HG02571 (cell line): ENCODE data around the gene KRT2.

Experiments used
- ATAC-seq: cut with Tn5 transposase; IDR thresholded peaks from one replicate; pipeline ENCODE4 v1.9.1; 2021; ENCODE audit warnings: mild to moderate bottlenecking, moderate library complexity; ENCODE audit not compliant: unreplicated experiment

The KRT2 gene

DNA sequence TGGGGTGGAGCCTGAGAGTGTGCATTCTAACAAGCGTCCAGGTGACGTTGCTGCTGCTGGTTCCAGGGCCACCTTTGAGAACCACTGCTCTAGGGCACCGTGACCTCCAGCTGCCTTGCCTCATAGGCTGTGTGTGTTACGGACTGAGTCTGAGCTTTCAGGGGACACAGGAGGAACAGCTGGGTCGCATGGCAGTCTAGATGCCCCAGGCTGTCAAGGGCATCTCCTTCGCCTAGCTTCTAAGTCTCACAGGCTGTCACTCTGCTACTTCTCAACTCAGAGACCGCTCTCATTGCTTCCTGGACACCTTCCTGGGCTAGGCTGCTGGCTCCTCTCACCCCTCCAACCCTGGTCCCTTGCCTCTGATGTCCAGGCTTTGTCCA is 34.6 kb downstream of the KRT2 start:
- ATAC-seq = no peak

DNA sequence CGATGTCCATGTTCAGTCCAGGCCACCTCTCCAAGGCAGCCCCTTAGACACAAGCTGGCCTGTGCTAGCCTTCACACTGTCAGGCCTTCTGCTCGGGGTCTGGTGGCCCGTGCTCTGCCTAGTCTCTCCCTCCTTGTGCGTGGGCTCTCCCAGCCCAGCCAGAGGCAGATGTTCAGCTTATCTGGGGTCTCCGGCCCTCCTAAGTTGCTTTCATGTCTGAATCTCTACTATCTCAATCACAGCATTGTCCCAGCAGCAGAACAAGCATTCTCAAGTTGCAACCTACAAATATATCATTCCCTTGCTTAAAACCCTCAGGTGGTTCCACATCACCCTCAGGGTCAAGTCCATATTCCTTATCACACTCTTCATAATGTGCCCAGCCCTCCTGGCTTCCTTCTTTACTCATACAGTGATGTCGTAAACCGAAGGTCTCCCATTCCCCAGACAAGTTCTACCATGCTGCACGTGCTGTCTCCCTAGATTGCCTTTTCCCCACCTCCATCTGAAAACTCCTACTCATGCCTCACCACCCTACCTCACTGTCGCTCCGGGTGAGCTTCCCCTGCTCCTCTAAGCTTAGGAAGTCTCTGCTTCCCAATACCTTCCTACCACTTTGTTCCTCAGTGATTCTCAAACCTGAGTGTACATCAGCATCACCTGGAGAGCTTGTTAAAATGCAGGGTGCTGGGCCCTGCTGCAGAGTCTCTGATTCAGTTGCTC is 35.2 kb downstream of the KRT2 start:
- no peak for ATAC-seq

DNA sequence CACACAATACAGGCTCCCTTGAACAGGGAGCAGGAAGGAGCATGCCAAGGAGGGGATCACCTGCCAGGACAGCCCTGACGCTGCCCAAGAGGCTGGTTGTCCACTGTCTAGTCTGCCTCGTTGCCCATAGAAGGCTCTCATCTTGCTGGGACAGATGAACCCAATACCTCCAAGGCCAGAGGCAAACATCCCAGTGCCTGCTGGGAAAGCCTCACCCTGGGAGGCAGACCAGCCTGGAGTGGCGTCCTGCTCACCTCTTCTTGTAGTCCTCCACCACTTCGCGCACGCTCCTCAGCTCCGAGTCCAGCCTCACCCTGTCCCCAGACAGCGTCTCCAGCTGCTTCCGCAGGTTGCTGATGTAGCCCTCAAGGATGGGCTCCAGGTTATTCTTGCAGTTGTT is 36.1 kb downstream of the KRT2 start:
- no peak for ATAC-seq

DNA sequence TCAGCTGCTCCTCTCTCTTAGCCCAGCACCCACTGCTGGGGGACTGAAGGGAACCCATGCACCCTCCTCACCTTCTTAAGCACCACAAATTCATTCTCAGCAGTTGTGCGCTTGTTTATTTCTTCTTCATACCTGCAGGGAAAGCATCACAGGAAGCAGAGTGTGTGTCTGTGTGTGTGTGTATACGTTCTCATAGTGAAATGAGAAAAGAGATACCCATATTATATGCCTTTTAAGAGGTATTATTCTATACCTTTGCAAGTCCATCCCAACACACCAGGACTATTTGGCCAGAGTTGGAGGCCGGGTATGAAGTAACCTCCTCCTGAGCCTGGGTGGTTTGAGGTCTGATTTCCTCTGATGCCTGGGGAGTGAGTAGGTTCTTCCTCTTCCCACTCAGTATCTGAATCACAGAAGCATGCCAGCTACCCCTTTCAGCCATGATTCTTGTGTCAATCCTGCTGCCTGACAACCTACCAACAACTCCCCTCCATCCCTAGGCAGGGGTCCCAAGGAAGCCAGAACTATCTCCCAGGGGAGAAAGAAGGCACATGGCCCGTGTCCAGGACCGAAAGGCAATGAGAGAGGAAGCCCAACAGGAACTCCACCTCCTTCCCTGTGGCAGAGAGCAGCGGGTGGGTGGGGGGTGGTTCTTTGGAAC is 36.7 kb downstream of the KRT2 start:
- ATAC-seq = no peak

DNA sequence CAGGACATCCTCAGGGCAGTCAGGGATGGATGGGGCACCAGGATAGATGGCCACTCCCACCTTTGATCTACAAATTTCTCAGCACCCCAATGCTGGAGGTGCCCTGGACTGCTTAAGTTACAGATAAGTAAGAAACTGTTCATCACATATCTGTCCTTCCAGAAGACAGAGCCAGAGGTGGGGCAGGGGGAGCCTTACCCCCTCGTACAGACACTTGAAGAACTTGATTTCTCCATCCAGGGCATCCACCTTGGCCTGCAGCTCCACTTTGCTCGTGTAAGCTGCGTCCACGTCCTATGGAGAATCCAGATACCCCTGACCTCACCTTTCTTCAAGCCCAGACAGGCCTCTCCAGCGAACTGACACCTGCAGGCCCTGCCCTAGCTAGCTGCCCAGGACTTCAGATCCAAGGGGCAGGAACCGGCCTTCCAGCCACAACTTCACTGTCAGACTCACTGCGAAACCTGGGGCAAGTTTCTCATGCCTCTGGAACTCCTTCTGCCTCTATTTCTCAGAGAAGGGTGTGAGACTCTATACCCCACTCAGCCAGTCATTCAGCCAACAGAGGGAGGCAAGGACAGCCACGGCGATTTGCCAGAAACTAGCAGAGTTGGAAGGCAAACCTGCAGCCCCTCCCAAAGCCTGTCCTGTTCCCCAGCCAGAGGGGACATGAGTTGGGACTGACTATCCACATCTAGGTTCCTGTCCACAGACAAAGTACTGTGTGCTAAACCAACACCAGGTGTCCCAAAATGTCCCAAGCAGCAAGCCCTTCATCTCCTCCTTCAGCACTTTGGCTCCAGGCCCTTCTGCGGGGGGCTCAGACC is 37.4 kb downstream of the KRT2 start:
- ATAC-seq = no peak

DNA sequence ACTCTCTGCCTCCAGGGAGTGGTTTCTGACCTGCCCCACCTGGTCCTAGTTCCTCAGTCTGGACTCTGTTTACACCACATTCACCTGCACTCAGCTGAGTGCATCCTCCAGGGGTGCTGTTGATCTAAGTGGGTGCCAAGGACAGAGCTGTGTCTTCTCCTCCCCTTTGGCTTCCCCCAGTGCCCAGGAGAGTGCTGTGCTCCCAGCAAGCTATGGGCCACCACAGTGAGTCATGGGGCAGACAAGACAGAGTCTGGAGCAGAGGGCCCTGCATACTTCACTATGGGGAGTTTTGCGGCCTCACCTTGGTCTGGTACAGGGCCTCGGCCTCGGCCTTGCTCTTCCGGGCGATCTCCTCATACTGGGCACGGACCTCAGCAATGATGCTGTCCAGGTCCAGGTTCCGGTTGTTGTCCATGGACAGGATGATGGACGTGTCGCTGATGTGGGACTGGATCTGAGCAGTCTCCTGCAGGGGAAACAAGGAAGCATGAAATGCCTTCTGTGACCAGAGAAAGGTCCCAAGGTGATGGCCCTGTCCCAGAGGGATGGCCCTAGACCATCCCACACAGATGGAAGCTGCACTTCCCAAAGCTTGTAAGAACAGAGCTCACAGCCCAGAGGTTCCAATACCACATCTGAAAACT is 38.5 kb downstream of the KRT2 start:
- no peak for ATAC-seq

DNA sequence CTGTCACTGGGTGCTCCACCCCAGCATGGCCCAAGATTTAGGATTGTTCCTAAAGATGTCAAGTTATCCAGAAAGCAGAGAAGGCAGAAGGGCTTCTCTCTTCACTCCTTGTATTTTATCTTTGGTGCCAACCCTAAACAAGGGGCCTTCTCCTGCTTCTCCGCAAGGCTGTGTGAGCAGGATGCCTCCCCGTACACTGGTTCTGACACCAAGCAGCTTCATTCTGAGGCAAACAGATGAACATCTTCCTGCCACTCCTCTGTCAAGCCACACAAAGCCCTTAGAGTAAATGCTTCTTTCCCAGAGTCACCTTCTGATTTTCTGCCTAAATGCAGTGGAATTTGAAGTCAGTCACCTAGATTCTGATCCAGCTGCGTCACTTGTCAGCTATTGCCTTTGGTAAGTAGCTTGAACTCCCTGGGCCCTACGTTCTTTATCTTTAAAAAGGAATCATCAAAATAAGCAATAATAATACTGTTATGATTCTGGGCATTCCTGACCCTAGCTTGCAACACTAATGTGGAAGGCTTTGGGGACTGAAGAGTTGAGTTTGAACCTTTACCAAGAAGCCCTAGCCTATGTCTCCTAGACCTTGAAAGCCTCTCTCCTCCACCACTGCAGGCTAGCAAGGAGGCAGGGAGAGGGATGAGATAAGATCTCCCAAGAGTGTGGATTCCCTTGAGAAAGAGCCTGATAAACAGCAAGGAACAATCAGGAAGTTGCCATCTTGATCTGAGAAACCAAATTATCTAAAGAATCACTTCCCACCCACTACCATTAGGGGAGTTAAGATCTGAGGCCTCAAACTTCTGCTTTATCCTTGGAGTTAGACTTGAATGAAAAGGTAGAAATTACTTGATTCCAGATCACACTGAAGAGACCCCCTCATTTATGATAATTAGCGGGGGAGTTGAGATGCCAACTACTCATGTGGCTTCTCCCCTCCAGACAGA is 39.3 kb downstream of the KRT2 start:
- no peak for ATAC-seq

DNA sequence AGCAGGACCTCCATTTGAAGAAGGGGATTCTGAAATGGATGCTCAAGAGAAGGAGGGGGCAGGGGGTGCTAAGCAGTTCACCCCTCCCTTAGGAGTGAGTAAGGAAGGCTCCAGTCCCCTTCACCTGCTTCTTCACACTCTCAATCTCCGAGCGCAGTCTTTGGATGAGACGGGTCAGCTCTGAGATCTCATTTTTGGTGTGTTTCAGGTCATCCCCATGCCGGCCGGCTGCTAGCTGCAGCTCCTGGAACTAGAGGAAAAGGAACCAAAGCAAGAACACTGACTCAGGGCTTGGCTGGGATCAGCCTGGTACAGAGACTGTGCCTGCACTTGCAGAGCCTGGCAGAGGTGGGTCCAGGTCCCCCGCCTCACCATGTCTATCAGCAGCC is 40.9 kb downstream of the KRT2 start:
- ATAC-seq = no peak

DNA sequence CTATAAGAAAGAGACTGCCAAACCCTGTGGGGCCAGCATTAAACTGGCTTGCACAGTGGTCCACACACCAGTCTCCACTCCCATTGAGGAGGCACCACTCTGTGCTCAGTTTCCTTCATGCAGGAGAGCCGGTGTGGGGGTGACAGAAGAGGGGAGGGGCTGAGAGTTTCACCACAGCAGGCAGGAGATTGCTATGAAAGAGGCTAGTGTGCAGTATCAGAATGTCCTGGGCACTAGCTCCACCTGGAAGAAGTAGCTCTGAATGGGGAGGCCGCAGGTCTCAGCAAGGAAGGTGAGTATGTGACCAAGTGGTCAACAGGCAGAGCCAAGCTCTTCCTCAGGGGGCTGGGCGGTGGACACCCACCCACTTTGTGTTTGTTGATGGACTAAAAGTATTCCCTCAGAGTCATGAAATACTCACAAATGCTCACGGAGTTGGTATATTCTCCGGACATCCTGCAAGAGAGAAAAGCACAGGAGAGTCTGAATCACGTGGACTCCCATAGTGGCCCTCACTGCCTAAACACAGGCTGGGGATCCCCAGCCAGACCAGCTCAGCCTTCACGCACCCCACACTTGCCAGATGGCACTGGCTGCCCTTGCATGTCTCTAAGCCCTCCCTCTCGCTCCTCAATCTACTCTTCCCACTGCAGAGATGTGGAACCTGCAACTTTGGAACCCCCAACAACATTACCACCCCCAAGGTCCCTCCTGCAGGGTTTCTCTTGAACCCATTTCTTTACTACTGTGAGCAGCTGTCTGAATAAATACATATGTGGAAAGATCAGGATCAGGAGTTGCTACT is 43.0 kb downstream of the KRT2 start:
- ATAC-seq = no peak

DNA sequence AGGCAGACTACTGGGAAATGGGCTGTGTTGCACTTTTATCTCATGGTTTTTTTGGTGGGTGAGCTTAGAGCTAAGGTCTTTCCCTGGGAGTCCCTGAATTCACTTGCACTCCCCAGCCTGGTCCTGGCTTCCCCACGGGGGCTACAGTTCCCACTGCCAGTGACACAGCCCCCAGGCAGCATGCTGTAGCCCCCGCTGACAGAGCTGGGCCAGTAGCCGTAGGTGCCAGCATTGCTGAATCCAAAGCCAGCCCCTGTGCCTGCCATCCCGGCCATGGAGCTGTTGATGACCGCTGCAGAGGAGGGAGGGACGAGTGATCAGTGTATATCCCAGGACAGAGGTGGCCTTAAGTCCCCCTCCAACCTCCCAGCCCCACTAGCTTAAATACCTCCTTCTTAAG is 43.9 kb downstream of the KRT2 start:
- no peak for ATAC-seq

DNA sequence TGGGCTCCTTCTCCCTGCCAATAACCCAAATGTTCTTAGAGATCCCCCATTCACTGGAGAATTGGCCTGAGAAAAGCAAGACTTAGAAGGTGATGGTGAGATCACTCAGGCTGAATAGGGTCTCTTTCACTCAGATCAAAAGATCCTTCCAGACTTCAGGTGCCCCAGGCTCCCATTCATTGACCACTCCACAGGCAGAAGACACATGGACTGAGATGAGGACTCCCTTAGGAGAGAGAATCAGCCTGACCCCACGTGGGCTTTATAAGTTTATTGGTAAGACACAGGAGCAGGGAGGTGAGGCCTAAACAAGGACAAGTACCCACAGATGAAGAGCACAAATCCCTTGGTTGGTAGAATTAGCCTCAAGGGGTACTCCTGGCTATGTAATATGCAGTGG is 44.7 kb downstream of the KRT2 start:
- ATAC-seq = no peak

DNA sequence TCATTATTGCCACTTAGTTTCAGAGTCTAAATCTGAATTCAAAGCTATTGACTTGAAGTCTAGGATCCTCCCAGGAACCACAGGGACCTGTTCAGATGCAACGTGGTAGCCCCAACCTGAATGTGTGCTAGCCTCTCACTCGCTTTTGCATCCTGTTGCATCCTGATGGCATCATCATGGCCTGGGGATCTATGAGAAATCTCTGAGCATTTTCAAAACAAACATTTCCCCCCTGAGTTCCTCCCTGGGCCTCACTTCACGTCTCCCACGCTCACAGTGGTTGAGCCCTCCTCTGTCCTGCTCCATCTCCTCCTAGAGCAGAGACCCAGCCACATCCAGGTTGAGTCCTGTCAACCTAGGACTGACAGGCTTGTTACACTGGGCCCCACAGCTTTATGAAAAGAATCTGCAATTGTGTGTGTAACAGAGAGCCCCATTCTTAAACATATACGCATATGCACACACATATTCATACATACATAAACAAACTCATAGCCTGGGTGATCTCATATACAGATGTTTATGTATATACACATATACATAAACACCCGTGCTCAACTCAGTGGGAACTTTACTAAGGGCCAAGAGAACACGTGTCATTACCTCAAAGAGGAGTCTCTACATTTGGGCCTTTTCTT is 45.3 kb downstream of the KRT2 start:
- no peak for ATAC-seq

DNA sequence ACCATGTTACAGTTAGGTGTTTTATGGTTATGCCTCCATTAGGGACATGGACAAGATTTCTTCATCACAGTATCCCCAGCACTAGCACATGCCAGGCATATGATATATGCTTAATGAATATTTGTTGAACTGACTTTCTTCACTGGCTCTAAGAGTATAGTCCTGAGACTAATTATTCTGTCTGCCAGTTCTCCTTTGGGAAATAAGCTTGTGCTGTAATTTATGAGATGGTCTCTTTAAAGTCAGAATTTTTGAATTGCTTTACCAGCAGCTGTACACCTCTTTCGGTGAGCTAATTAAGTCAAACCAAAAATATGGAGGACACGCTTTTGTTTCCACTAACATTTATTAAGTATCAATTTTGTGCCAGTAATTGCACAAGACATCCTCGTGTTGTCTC is 45.9 kb downstream of the KRT2 start:
- ATAC-seq = no peak

DNA sequence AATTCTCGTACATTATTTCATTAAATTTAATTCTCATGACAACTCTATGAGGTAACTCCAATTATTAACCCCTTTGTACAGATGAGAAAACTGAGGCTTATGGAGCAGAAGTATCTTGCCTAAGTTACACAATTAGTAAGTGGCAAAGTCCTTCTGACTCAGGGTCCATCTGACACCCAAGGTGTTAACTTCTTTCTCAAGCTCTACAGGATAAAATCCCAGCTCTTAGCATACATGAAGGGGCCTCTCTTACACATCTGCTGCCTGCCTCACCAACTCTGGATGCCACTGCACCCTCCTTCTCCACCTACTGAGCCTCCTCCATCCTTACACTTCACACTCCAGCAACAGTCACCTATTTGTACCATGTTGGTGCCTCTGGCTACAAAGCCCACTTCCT is 46.5 kb downstream of the KRT2 start:
- ATAC-seq = no peak

DNA sequence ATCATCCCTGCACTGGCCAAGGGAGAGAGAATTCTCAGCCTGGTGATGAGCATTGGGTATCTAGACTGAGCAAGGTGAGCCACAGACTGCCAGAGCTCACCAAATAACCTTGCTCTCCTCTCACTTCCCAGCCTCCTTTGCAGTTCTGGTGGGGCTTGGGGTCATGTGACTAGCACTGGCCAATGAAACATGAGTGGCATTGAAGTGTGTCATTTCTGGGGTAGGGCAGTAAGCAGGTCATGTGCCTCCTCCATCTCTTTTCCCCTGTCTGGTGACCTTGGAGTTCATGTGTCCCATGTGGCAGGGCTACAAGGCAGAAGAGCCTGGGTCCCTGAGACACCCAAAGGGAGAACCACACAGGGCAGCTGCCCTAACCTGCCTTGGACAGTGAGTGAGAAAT is 47.2 kb downstream of the KRT2 start:
- ATAC-seq = no peak

DNA sequence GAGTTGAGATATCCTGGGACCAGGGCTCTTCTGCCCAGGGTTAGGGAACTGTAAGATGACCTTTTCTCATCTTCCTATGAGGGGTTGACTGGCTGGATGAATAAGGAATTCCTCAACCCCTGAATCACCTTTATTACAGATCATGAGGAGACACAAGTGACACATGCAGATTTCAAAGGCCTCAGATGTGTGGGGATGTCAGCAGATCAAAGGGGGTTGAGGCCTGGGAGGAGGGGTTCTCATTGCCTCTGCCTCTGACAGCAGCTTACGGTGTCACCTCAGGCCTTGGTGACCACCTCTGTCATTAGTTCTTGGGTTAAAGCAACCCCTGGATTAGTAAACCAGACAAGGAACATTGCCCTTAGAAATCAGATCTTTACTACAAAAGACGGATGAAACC is 48.7 kb downstream of the KRT2 start:
- no peak for ATAC-seq

DNA sequence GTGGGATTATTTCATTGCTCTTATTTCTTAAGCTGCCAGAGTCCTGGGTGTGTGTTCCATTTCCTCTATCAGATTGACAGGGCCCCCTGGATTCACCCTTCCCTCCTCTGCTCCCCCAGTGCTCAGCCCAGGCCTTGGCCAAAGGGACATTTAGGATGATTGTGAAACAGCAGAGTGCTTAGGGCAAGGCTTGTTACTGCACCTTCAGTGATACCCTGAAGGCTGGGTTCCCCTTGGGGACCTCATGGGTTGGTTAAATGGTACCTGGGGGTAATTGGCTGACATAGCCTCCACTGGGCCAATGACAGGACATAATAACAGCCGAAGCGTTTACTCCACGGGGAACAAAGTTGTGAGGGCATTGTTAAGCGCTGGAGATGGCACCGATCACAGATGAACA is 49.5 kb downstream of the KRT2 start:
- ATAC-seq = no peak

DNA sequence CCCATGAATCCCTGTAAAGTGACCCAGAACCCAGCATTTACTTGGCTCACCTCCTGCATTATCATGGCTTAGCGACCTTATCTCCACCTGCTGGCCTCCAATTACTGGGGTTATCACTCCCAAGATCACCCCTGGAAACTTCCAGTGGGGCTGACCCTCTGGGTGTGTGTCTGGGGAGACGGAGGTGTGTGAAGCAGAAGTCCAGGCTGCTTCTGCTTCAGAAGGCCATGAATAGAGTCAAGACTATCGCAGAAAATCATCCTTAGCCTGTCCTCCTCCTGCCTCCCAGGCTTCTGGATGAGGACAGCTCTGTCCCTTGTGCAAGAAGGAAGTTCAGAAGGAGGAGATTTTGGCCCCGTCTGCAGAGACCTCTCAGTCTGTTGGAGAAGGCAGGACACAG is 50.3 kb downstream of the KRT2 start:
- no peak for ATAC-seq

DNA sequence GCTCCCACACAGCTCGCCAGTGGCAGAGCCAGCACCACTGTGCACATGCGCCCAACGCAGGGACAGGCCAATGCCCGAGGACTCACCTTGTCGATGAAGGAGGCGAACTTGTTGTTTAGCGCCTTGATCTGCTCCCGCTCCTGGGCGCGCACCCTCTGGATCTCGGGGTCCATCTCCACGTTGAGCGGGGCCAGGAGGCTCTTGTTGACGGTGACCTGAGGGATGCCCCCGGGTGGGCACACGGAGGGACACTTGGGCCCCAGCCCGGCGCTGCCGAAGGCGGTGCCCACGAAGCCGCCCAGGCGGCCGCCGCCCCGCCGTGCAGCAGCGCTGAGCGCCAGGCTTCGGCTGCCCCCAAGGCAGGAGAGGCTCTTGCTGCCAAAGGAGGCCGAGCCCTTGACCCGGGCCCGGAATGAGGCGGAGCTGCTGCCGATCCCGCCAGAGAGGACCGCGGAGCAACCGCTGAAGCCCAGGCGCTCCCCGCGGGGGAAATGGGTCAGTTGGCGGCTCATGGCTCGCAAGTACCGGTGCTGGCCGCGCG is 51.0 kb downstream of the KRT2 start, which contains the start of gene KRT72:
TSS of gene KRT72 (minus strand) at position 523 of the 541 bp plus-strand sequence. CDS start at position 512, 11 bp downstream.
- ATAC-seq = no peak
